Transverse colon (tissue), 4 donors: ENCODE results near the gene LACC1. TPM values are rescaled to one million over a fixed set of nuclear protein-coding genes. Genes with fewer than 3 reads are reported as not detected.
A peak's percentile ranks its signal among the peaks of the same experiment; 100 is the strongest.

Source experiments
- DNase-seq: peaks from one replicate; pipeline ENCODE4 v3.0.0-alpha.2; 2019
- H3K27ac ChIP-seq, 4 donors: fragments of 200-600 bp; sonication (generic); 2 replicates each; pipeline ENCODE4 v1.5.1; 2016 to 2018; ENCODE audit warnings: inconsistent platforms in 4 of 4
- H3K27me3 ChIP-seq: fragments of 200-600 bp; sonication (generic); 2 replicates; pipeline ENCODE4 v1.5.1; 2017; ENCODE audit warnings: inconsistent platforms
- H3K36me3 ChIP-seq, 4 donors: fragments of 200-600 bp; sonication (generic); 2 replicates each; pipeline ENCODE4 v1.5.1; 2017 to 2019; ENCODE audit warnings: inconsistent platforms in 4 of 4
- H3K4me1 ChIP-seq, 4 donors: fragments of 200-600 bp; sonication (generic); 2 replicates each; pipeline ENCODE4 v1.5.1; 2017 to 2020; ENCODE audit warnings: inconsistent platforms in 4 of 4
- H3K4me3 ChIP-seq, 4 donors: fragments of 200-600 bp; sonication (generic); 1 replicate in 1 of 4; 2 replicates in 3 of 4; pipeline versions ENCODE4 v1.5.1 to v1.6.1; 2017 to 2019; ENCODE audit warnings: inconsistent platforms in 4 of 4
- H3K9me3 ChIP-seq, 2 donors: fragments of 200-600 bp; sonication (generic); 2 replicates each; pipeline ENCODE4 v1.5.1; 2017 to 2019; ENCODE audit warnings: inconsistent platforms in 2 of 2
- CTCF ChIP-seq, 5 experiments: fragments of 200-600 bp in 3 of 5; fragments of 450-650 bp in 2 of 5; sonication (generic) in 3 of 5; IDR thresholded peaks; 1 replicate in 2 of 5; 2 replicates in 3 of 5; pipeline ENCODE4 v1.5.1; 2016 to 2017; ENCODE audit warnings: antibody characterized with exemption in 5 of 5, inconsistent platforms in 3 of 5, mild to moderate bottlenecking in 2 of 5, moderate library complexity in 1 of 5
- EP300 ChIP-seq: sonication (generic); formaldehyde crosslinking; IDR thresholded peaks from one replicate; pipeline ENCODE4 v1.6.1; 2017; ENCODE audit warnings: antibody characterized with exemption, low read depth
- POLR2A ChIP-seq: fragments of 450-650 bp; IDR thresholded peaks from one replicate; pipeline ENCODE4 v1.6.1; 2016; ENCODE audit warnings: antibody characterized with exemption, mild to moderate bottlenecking, moderate library complexity
- POLR2AphosphoS5 ChIP-seq, 3 donors: sonication (generic); formaldehyde crosslinking; IDR thresholded peaks; one replicate each; pipeline ENCODE4 v1.6.1; 2016; ENCODE audit warnings: antibody characterized with exemption in 3 of 3
- WGBS, 2 donors: methylation state at CpG; one replicate each; pipeline ENCODE4 v1.1.5; 2018; ENCODE audit warnings: low coverage in 1 of 2; 5-methylcytosine and 5-hydroxymethylcytosine counted together
- in situ Hi-C, 4 donors: fragments of 200-750 bp; cut with MboI; loops; one replicate each; pipeline versions ENCODE4 v1.15.0 to v1.15.1; 2017; ENCODE audit warnings: low sequenced_read_pairs in 3 of 4, low pct_ligation_motif_present in 1 of 4, low pct_unique_long_range_greater_than_20kb in 1 of 4
- intact Hi-C: fragments of 100-400 bp; cut with DNase I; formaldehyde crosslinking; loops from one replicate; pipeline ENCODE4 v1.15.1; 2023; ENCODE audit warnings: low total_unique reads
- total RNA-seq, 4 donors: library from RNA; depleted of rRNA; stranded (reverse); fragments of >200 nt; gene quantifications; one replicate each; pipeline ENCODE4 v1.1.0, GENCODE V29; 2016

LACC1 gene
- total RNA-seq, 4 donors from 2014 or later: 5.6 to 16.1 (median 11.8) TPM

- Histone ChIP-seq H3K4me3 (no peak overlapping the region), H3K36me3 (no peaks in the 10 kb centered on the region), H3K9me3 (no peaks in the 10 kb centered on the region), H3K4me1 (peaks cover 0 to 20% (median 4%) of the 10 kb centered on the region in 4 donors), H3K27me3 (no peaks in the 10 kb centered on the region), H3K27ac (no peak overlapping the region)
- WGBS, 2 donors: 71 to 86% methylated on average over 1 of the region's 1 CpG
- DNase-seq: no peak
- in situ Hi-C loops (no loop called here), intact Hi-C loops (no loop called here)
- TF ChIP-seq CTCF (IDR thresholded peaks at IDR 0.05): no peak
- TF ChIP-seq EP300: no peak
- no peak for TF ChIP-seq POLR2A
- TF ChIP-seq POLR2AphosphoS5 (IDR thresholded peaks at IDR 0.05): no peak
Measured at GRCh38 chr13:43935878-43936277, 56.2 kb downstream of the LACC1 start.

- Histone ChIP-seq H3K4me3 (no peak overlapping the region), H3K27ac (no peak overlapping the region), H3K36me3 (no peaks in the 10 kb centered on the region), H3K9me3 (no peaks in the 10 kb centered on the region), H3K4me1 (peaks cover 0 to 20% (median 4%) of the 10 kb centered on the region in 4 donors), H3K27me3 (no peaks in the 10 kb centered on the region)
- 59 to 65% methylated on average over 2 to 3 of the region's 3 CpGs for WGBS, 2 donors
- no peak for DNase-seq
- in situ Hi-C loops (no loop called here), intact Hi-C loops (no loop called here)
- TF ChIP-seq POLR2AphosphoS5 (IDR thresholded peaks at IDR 0.05) (no peak), CTCF (IDR thresholded peaks at IDR 0.05) (no peak), POLR2A (no peak), EP300 (no peak)
Measured at GRCh38 chr13:43936647-43937046, 56.9 kb downstream of the LACC1 start.

GRCh38 chr13:43937839-43938238, 58.1 kb downstream of the LACC1 start:
- intact Hi-C loops: no loop called here
- WGBS, 2 donors: 67 to 75% methylated on average over 1 of the region's 1 CpG
- no peak for DNase-seq
- in situ Hi-C loops: no loop called here
- Histone ChIP-seq H3K9me3 (no peaks in the 10 kb centered on the region), H3K4me3 (no peak overlapping the region), H3K27ac (no peak overlapping the region), H3K36me3 (no peaks in the 10 kb centered on the region), H3K4me1 (peaks cover 0 to 20% (median 4%) of the 10 kb centered on the region in 4 donors), H3K27me3 (no peaks in the 10 kb centered on the region)
- TF ChIP-seq CTCF (IDR thresholded peaks at IDR 0.05) (no peak), POLR2A (no peak), EP300 (no peak), POLR2AphosphoS5 (IDR thresholded peaks at IDR 0.05) (no peak)

- H3K27ac ChIP-seq: peak overlapping the region in 3 of 4 donors; percentile 0 to 32 (median 28)
- in situ Hi-C loops (no loop called here), intact Hi-C loops (no loop called here)
- TF ChIP-seq EP300 (no peak), POLR2AphosphoS5 (IDR thresholded peaks at IDR 0.05) (no peak), POLR2A (no peak), CTCF (IDR thresholded peaks at IDR 0.05) (no peak)
- no peaks in the 10 kb centered on the region for H3K9me3 ChIP-seq
- H3K36me3 ChIP-seq: no peaks in the 10 kb centered on the region
- H3K27me3 ChIP-seq: no peaks in the 10 kb centered on the region
- no peak for DNase-seq
- WGBS, 2 donors: 80 to 90% methylated on average over 1 of the region's 1 CpG
- H3K4me3 ChIP-seq: no peak overlapping the region
- H3K4me1 ChIP-seq: peaks cover 0 to 20% (median 4%) of the 10 kb centered on the region in 4 donors
Measured at GRCh38 chr13:43938449-43938848, 58.7 kb downstream of the LACC1 start.
